ENCODE results near the gene CHADL.
"Not testable (repeated sequence)": the region's sequence is repeated elsewhere in the genome, so short reads cannot be mapped to it uniquely, and the experiment has no call there.

The CHADL gene

DNA sequence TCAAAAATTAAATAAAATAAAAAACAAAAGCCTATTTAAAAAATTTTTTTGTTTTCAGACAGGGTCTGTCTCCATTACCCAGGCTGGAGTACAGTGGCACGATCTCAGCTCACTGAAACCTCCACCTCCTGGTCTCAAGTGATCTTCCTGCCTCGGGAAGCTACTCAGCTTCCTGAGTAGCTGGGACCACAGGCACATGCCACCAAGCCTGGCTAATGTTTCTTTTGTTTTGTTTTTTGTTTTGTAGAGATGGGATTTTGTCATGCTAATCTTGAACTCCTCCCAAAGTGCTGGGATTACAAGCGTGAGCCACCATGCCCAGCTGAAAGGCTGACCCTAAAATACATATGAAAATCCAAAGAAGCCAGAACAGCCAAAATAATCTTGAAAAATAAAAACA lies 56.1 kb downstream of the CHADL start:
- DNase-seq (ENCODE audit: low read depth in 2 of 3, low spot score in 1 of 3): no peak

DNA sequence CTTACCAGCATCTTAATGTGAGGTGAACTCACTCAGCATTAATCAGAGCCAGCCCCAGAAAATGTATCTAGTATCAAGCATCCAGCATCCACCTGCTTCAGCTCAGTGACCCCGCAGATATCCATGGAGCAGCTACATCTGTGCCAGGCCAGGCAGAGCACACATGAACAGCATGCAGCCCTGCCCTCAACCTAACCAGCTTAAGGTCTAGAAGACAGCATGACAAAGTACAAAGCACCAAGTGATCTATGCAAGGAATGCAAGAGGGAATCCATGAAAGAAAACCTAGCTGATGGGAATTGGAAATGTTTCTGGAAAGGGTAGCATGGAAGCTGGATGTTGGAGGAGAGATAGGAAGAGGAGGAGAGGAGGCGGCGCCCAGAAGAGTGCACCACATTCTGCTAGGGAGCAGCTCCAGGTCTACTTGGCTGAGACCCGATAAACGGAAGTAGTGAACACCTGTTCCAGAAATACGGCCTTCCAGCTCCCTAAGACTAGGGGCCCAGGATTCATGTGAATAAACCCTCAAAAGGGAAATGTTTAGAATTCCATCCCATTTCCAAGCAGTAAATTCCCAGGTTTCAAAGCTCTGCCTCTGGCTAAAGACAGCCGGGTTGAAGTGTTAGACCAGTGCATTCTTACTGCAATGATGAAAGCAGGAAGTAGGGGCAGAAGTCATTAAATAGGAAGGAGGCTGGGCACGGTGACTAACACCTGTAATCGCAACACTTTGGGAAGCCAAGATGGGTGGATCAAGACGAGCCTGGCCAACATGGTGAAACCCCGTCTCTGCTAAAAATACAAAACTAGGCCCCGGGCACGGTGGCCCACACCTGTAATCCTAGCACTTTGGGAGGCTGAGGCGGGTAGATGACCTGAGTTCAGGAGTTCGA lies 59.1 kb downstream of the CHADL start:
- DNase-seq (ENCODE audit: low read depth in 2 of 3, low spot score in 1 of 3): no peak

DNA sequence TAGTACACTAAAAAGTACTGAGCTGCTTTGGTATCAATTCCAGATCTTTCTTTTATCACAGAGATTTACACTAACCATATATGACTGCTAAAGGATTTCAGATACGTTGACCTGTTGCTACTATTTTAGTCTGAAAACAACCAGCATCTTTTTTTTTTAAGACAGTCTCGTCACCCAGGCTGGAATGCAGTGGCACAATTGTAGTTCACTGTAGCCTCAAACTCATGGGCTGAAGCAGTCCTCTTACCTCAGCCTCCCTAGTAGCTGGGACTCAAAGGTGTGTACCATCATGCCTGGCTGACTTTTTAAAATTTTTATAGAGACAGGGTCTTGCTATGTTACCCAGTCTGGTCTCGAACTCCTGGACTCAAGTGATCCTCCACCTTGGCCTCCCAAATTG lies 59.8 kb downstream of the CHADL start:
- DNase-seq (ENCODE audit: low read depth in 2 of 3, low spot score in 1 of 3): no peak

- not testable (repeated sequence) for DNase-seq (ENCODE audit: low read depth in 2 of 3, low spot score in 1 of 3)
These were observed 60.4 kb downstream of the CHADL start for GRCh38 chr22:41180362-41180761.
